ENCODE measurements around the gene SLC6A19. TPM values are rescaled to one million over a fixed set of nuclear protein-coding genes. Genes with fewer than 3 reads are reported as not detected.
"Not testable (repeated sequence)": the region's sequence is repeated elsewhere in the genome, so short reads cannot be mapped to it uniquely, and the experiment has no call there.

Gene SLC6A19
- 0.32 TPM for total RNA-seq
- long read RNA-seq = 0 reads

DNA sequence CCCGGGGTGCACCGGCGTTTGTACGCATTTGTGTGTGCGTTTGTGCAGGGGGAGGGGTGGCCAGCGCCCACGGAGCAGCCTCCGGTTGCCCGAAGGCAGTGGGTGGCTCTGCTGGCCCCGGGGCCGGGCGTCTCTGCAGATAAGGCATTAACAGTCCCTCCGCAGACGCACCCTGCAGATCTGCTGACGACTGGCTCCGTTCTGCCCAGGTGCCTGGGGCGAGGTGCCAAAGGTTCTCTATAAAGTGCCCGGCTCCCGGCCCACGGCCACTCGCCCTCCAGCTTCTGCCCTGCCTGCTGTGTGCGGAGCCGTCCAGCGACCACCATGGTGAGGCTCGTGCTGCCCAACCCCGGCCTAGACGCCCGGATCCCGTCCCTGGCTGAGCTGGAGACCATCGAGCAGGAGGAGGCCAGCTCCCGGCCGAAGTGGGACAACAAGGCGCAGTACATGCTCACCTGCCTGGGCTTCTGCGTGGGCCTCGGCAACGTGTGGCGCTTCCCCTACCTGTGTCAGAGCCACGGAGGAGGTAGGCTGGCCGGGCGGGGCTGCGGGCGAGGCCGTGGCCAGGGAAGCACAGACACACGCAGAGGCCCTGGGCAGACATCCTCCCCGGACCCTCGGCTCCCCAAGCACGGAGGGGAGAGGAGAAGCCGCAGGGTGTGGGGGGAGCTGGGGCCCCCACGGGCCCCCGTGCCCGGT is at the start of gene SLC6A19:
Gene SLC6A19, plus strand, starts transcription at position 269 of the 699 bp plus-strand sequence. Its CDS starts 56 bp downstream, at position 325.
- peak; percentile 89 for DNase-seq (ENCODE audit: low spot score)

DNA sequence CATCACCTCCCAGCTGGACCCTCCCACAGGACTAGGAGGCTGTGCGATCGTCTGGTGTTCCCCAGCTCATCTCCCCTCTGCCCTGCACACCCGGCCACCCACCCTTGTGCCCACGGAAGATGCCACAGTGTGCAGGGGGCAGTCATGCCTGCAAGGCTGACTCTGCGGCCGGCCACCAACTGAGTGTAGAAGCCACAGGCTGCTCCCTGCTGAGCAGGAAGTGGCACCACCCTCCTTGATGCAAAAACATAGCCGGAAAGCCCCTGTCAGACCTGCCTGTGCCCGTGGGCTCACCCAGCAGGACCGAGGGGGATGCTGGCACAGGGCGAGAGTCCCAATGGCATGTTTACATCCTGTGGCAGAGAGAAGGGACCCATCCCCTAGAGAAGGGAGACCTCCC is 49.2 kb upstream of the SLC6A19 start:
- DNase-seq (ENCODE audit: low spot score) = no peak

DNA sequence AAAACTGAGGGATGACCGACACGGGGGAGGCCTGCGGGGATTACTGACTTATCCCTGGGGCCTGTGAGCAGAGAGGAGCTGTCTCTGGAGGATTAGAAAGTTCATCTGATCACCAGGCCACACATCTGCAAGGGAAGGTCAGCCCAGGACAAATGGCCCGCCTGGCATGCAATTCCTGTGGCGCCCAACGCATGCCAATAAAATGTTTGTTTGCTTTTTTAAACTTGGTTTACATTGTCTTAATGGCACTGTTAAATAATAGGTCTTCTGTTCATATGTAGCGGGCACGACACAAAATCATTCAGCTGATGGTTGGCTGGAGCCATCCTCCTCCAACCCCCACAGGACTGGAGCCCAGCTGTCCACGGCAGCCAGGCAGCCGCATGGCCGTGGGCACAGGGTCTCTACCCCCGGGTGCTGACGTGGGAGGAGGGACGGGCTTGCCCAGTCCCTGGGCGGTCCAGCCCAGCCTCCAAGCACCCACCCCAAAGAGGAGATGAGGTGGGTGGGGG is 48.6 kb upstream of the SLC6A19 start:
- DNase-seq (ENCODE audit: low spot score) = no peak

DNA sequence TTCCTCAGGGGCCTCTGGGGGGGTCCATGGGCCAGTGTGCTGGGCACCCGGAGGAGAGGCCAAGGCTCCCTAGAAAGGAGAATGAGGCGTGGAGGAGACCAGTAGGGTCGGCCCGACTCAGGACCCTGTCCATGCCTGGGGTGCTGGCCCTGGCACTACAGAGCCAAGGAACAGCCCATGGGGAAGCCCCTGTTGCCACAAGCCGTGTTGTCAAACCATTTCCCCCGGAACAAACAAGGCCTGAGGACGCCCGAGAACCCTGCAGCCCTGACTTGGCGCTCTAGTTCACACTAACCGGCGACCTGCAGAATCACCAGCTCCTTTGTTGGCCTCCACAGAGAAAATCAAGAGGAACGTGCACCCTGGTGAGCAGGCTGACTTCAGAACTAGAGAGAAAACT is 48.0 kb upstream of the SLC6A19 start:
- DNase-seq (ENCODE audit: low spot score) = no peak

DNA sequence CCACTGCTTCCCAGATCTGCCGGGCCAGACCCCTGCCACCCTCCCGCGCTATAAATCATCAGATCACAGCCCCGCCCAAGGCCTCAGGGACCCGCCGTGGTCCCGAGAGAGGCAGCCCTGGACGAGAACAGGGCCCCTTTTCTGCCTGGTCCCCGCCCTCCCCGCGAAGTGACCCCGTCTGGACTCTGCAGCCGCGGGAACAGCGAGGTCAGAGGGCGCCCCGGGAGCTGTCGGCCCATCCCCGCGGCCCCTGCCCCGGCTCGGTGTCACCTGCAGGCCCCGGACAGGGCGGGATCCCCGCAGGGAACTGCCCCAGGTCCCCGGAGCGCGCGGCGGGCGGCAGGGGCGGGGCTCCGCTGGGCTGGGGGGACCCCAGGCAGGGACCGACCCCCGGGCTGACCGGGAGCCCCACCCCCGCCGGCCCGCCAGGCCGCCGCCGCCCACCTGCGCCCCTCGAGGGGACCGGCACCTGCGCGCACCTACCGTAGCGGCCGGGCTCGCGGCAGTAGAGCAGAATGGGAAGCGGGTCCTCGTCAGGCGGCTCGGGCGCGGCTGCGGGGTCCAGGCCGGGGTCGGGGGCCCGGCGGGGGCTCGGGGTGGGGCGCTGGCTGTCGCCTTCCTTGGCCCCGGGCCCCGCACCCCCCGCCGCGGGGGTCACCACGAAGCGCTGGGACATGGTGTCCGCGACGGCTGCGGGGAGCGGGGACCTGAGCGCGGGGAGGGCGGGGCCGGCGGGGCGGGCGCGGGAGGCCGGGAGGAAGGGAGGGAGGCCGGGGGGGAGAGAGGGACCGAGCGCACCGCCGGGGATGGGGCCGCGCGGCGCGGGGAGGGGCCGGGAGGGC is 46.0 kb upstream of the SLC6A19 start:
- DNase-seq (ENCODE audit: low spot score) = no peak

DNA sequence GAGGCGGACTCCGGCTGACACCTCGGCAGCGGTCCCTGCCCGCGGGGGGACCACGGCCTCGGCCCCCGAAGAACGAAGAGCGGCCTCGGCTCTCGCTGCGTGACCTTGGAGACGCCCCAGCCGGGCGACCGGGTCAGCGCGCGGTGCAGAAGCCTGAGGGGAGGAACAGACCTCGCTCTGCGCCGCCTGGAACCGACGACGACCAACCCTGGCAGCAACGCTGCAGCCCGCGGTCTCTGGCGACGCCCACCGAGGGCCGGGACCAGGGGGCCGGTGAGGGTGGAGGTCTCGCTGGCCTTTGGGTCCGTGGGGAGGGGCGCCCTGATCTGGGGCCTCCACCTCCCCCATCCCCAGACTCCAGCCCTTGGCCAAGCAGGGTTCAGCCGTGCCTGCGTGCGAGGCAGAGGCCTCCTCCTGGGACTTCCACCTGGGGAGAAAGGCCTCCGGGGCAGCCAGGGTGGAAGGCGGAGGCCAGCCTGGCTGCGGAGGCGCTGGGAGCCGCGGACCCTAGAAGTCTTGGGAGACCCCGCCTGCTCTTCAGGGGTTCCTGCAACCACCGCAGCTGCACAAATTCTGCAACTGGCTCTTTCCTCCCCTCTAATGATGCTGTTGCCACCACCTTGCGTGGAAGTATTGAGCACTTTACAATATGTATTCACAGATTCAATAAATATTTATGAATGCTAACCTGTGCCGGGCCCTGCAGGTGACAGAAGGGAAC is 45.2 kb upstream of the SLC6A19 start:
- no peak for DNase-seq (ENCODE audit: low spot score)

DNA sequence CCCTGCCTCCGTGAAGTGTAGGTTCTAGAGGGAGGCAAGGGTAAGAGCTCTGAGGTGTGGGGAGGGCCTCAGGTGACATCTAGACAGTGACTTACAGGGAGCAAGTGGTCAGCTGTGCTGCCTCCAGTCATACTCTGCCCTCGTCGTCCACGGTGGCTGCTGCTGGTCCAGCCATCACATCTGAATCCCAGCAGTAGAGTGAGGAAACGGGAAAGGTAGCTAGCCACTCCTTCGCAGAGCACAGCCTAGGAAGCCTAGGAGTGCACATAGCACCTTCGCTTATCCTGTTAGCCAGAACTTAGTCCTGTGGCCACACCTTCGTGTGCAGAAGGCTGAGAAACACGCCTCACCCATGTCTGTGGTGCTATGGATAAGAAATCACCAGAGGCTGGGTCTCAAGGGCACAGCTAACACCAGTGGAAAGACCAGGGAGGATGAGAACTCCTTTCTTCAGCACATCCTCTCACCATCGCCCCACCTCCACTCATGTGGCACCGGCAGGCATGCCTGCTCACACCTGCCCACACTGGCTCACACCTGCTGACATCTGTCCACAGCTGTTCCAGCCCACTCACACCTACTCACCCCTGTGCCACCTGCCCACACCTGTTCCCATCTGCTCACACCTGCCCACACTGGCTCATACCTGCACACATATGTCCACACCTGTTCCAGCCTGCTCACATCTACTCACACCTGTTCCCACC is 44.5 kb upstream of the SLC6A19 start:
- no peak for DNase-seq (ENCODE audit: low spot score)

DNA sequence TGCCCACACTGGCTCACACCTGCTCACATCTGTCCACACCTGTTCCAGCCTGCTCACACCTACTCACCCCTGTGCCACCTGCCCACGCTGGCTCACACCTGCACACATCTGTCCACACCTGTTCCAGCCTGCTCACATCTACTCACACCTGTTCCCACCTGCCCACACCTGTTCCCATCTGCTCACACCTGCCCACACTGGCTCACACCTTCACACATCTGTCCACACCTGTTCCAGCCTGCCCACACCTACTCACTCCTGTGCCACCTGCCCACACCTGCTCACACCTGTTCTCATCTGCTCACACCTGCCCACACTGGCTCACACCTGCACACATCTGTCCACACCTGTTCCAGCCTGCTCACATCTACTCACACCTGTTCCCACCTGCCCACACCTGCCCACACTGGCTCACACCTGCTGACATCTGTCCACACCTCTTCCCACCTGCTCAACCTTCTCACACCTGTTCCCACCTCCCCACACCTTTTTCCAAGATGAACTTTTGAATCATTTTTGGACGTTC is 43.9 kb upstream of the SLC6A19 start:
- DNase-seq (ENCODE audit: low spot score) = not testable (repeated sequence)

DNA sequence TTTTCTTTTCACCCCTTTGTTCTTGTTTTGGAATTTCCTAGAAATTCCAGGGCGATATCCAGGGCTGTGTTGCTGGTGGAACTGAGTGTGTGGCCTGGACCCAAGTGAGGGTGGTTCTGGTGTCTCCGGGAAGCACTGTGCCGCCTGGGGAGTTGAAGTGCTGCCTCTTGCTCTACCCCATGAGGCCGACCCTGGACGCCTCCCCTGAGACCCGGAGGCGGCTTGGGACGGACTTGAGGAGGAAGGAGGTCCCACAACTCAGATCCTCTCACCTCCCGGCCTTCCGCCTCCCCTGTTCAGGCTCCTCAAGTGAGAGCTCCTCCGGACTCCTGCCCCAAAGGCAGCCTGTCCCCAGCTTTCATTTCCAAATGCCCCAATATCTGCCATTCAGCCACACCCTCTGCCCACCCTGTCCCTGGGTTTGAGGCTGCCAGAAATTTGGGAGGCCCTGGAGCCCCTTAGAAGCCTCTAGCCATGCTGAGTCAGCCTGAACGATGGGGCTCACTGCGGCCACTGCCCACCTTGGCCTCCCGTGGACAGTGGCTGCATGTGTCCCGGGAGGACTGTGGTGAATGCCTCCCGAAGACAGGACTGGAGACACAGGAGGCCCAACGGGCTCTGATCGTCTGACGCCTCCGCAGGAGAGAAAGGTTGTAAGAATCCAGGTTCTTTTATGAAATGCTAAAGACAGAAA is 42.6 kb upstream of the SLC6A19 start:
- no peak for DNase-seq (ENCODE audit: low spot score)

DNA sequence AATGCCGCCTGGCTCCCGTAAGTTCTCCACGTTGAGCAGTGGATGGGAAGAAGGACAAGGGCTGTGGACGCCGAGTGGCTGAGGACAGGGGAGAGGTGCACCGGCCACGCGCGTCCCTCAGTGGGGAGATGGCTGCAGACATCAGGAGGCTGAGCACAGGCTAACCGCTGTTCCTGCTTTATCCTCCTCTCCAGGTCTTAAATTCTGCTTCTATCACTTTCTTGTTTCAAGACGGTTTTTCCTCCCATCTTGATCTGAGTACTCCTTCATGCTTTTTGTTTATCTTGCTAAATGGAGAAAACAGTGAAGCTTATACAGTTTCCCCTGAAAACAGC is 42.1 kb upstream of the SLC6A19 start:
- no peak for DNase-seq (ENCODE audit: low spot score)

DNA sequence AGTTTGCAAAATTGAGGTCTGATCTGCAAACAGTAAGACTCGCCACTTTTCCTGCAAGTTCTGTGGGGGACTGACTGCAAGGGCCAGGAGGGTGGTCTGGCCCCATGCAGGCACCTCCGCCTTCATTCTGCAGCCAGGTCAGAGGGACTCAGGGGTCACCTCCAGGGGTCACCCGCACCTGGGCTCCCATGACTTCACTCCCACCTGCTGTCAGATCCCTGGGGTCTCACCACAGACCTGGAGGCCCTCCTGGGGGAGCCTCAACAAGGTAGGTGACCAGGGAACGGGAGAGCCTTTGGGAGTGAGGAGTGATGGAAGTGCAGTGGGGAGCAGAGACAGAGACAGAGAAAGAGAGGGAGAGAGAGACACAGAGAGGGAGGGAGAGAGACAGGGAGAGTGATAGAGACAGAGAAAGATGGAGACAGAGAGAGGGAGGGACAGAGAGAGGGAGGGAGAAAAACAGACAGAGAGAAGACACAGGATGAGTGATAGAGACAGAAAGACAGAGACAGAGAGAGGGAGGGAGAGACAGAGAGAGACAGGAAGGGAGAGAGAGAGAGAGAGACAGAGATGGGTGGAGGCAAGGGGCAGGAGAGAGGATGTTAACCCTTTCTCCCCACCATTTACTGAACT is 41.5 kb upstream of the SLC6A19 start:
- no peak for DNase-seq (ENCODE audit: low spot score)

DNA sequence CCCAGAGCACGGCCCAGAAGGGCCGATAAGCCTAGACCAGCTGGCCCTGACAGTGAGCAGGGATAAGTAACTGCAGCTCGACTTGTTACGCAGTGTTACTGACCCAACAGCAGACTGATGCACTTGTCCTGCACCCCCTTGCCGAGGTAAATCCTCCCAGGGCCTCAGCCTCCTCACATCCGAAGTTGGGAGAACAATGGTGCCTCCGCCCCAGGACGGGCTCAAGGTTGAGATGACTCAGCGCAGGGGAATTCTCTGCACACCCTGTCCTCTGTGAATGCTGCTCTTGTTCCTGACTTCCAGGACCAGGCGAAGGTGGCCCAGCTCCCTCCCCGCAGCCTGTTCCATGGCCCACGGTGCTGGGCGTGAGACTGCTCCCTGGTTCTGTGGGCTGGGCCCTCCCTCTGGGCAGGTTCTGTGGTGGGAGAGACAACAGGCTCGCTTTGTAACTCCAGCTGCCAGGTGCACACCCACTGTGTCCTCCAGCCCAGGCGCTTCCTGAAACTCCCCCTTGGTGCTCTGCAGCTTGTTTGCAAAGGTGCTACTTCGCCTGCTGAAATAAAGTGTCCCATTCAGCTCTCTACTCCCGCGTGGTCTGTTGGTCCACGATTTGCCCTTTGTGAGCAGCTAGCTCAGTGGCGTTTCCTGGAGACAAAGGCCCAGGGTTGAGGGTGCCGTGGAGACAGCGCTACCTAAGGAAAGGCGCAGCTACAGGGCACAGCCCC is 40.1 kb upstream of the SLC6A19 start:
- no peak for DNase-seq (ENCODE audit: low spot score)

DNA sequence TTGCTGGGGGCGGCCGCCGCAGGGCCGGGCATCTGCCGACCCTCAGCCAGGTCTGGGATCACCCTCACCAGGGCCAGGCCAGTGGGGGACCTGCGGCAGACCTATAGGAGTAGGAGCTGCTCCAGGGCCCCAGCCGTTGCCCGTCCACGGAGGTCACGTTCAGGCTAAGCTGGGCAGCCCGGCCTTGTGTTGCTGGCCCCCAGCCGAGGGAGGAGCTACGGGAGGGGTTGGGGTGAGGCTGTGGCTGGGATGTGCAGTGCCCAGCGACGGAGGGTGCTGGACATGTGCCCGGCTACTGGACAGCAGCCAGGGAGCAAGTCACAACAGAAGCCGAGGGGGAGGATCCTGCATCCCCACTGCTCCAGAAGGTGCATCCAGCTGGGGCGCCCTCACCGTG is 39.6 kb upstream of the SLC6A19 start:
- DNase-seq (ENCODE audit: low spot score) = no peak

DNA sequence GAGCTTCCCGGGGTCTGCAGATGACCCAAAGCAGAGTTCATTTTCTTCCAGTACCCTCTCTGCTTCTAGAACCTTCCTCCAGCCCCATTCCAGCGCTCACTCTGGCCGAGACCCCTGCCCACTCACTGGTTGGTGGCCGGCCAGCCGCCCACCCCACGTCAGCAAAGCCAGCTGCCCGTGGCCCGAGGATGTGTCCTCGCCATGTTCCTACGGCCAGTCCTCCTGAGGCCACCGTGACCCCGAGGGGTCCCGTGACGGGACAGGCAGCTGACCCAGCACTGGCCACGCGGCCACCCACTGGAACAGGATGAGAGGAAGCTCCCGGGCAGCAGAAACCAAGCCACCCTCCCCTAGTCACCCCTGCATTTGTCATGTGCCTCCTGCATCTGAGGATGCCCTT is 39.1 kb upstream of the SLC6A19 start:
- no peak for DNase-seq (ENCODE audit: low spot score)

DNA sequence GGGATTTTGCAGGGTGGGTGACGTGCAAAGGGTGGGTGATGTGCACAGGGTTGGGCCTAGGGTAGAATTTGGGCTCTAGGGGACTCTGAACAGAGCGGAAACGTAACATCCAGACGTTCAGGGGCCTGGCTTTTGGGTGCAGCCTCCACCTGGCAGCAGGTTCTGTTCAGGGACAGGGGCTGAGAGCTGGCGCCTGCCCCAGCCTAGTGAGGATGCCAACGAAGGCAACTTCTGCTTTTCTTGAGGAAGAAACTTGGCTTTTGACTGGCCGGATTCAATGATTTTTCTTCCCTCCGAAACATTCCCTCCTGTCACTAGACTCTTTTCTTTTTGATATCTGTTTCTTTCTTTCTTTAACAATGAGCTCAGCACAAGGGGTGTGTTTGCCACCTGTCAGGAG is 38.6 kb upstream of the SLC6A19 start:
- DNase-seq (ENCODE audit: low spot score) = no peak

DNA sequence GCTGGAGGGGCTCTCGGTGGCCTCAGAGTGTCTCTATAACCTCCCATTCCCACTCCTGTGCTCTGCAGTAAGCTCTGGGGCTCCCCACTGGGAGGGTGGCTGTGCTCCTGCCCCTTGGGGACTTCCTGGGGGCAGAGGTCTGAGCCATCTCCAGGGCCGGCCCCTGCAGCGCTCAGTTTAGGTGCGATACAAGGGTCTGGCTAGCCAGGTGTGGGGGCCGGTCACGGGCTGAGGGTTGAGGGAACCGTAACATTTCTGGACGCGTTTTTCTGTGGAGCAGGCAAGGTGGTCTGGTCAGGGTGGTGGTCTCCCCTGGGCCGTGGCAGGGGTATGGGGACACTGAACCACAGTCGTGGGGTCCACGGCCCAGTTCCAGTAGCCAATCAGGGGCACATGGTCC is 38.0 kb upstream of the SLC6A19 start:
- no peak for DNase-seq (ENCODE audit: low spot score)

DNA sequence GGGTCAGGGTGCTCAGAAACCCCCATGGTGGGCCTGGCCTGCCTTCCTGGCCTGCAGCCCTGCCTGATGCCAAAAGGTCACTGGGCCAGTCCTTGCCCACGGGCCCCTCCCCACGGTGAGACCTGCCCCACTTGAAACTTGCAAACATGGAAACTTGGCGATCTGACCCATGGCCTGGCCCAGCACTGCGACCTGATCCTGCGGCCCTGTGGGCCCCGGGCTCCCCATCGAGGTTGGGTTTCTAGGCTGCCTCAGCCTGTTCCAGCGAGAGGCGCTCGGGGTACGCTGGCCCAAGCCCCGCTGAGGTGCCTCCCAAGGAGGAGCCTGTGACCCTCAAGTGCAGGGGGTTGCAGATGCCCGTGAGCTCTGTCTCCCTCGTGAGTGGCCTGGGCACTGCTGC is 37.5 kb upstream of the SLC6A19 start:
- no peak for DNase-seq (ENCODE audit: low spot score)

DNA sequence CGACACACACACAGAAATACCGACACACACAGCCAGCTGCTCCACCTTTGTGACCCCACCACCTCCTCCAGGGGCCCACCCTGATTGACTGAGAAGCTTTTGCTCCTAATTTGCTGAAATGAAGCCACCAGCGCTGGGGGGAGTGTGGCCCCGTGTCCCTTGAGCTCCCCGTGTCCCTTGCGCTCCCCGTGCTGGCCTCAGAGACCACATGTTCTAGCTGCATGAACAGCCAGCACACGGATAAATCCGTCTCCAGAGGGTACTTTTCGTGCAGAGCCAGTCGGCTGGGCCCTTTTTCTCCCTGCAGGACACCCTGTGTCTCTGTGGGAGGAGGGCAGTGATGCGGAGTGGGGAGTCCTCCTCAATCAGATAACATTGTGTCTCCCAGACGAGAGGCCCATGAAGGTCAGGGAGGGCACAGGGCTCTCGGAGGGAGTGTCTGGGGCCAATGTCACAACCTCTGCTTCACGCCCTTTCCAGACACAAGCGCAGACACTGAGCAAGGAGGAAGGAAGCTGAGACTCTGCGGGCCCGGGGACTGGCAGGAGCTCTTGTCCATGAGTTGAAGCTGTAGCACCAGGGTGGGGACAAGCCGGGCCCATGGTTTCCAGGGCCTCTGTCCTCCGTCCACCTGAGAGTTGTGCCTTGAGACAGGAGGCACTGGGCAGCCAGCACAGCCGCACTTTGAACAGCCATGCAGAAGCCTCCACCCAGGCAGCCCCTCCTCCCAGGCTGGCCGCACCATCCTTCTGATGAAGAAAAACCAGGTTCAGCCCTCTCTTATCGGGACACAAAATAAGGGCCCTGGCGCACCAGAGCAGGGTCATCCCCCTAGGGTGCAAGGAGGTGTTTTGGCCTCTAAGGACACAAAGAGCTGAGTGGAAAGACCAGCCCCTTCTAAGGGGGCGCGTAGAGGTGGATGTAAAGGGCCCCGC is 36.4 kb upstream of the SLC6A19 start:
- no peak for DNase-seq (ENCODE audit: low spot score)

Data from mesenteric fat pad (tissue), 1 donor.